HG02840 (cell line): ENCODE data around the gene FHDC1.

Source experiments
- ATAC-seq: cut with Tn5 transposase; IDR thresholded peaks from one replicate; pipeline ENCODE4 v1.9.1; 2021; ENCODE audit warnings: mild to moderate bottlenecking, moderate library complexity, moderate number of reproducible peaks; ENCODE audit not compliant: unreplicated experiment, low FRiP score

FHDC1 gene

DNA sequence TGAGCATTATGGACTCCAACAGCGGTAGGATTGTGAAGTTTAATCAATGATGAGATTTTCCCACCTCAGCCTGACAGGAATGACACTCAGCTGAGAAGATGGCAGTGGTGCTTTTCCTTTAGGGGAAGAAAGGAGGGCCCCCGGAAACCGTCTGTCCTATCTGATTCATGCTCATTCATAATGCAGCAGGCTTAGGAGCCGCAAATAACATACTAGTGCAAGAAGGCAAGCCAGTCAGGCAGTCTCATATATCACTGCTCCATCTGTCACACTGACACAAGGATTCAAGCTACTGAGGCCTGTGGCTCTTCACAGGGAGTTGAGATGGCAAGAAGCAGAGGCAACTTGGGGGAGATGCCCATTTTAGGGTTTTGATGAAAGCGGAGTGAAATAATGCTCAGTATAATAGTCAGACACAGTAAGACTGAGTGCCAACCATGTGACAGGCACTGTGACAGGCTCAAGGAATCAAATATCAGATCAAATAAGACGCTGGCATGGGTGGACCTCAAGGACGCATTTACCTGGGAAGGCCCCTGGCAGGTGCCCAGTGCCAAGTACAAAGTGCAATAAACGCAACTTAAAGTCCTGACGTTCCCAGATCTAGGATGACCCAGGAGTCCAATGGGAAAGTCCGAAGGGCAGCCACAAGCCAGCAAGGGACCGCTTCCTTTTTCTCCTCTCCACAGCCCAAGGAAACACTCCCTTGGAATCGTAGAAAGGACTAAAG, 63.4 kb downstream of the FHDC1 start:
- no peak for ATAC-seq

- ATAC-seq, result no peak
These were observed 63.9 kb downstream of the FHDC1 start for GRCh38 chr4:153000076-153000420.

GRCh38 chr4:153001626-153002025, 65.5 kb downstream of the FHDC1 start:
- no peak for ATAC-seq

GRCh38 chr4:153002110-153002509, 66.0 kb downstream of the FHDC1 start:
- ATAC-seq, result no peak

DNA sequence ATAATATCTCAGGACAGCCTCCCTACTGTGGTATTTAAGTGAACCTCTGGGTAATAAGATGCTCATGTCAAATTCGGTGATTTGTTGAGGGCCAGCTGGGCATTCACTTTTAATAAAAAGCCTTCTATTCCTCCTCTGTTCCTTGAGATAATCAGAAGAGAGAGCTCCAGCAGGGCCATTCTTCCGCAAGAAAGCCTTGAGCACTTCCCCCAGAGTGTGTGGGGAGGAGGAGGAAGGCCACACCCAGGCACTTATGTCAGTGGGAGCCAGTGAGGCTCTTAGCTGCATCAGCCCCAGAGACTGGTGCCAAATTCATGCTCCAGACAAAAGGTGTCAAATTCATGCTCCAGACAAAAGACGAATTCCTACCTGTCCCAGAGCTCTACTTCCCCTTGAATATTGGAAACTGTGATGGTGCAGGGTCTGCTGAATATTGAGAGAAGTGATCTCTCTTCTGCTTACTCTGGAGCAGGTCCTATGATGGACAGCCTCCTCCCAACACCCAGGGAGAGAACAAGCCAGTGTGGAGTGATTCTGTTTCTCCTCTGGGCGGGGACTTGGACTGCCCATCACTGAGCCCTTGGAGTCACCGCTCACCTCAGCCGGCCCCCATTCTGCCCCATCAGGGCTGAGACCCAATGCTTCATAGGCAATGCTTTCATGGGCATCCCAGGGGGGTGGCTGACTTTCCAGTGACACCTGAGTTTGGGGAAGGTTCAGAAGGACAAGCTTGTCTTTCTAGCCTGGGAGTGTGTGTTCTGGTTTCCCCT, 68.1 kb downstream of the FHDC1 start:
- no peak for ATAC-seq

- ATAC-seq, result no peak
These were observed 69.8 kb downstream of the FHDC1 start for GRCh38 chr4:153005899-153006381.

DNA sequence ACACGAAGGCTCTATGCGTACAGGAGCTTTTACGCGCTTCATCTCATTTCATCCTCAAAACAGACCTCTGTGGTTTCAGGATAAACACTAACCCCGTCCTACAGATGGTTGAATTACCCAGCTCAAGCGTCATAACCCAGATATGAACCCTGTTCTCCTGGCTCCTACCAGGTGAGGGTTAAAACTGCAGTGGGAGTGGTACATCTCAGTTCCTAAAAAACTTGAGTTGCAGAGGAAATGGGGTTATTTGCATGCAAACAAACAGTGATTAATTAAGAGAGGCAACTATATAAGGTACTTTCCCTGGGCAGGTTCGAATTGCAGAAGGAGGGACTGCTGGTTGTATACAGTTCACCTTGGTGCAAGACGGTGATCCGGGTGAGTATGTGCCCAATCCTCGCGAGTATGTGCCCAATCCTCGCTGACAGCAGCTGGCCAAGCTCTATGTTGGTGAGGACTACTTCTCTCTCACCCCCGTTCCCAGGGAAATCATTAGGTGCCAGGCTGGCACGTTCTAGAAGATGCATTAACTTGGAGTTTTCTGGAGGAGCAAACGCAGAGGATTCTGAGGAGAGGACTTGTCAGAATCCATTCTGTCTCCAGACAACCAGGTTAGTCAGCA, 72.6 kb downstream of the FHDC1 start:
- peak; percentile 67 for ATAC-seq

DNA sequence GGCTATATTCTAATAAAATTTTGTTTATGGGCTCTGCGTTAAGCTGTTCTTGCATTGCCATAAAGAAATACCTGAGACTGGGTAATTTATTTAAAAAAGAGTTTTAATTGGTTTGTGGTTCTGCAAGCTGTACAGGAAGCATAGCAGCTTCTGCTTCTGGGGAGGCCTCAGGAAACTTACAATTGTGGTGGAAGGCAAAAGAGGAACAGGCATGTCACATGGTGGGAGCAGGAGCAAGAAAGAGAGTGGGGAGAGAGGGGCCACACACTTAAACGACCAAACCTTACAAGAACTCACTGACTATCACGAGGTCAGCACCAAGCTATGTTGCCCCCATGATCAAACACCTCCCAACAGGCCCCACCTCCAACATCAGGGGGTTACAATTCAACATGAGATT, 74.0 kb downstream of the FHDC1 start:
- ATAC-seq, result no peak

DNA sequence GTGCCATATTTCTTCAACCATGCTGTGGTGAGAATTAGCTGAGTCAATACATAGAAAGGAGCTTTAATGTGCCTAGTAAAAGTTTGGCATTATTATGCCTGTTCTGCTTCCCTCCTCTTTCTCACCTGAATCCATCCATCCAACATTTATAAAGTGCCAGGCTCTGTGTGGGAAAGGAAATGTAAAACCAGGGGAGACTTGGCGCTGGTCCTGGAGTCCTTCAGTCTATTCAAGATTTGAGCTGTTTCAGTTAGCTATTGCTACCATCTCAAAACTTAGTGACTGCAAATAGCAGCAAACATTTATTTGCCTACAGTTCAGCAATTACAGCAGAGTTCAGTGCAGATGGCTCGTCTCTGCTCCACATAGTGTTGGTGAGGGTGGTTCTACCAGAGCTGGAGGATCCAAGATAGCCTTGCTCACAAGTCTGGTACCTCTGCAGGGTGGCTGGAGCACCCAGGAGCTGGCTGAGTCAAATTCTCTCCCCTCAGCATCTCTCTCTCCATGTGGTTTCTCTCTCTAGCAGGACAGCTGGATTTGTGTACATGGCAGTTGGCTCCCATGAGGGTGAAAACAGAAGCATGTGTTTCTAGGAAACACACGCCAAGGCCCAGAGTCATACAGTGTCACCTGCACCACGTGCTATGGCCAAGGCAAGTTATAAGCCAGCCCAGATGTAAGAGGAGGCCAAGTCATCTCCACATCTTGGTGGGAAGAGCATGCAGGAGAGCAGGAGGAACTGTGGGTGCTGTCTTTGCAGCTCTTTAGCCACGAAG, 77.3 kb downstream of the FHDC1 start:
- ATAC-seq, result no peak

DNA sequence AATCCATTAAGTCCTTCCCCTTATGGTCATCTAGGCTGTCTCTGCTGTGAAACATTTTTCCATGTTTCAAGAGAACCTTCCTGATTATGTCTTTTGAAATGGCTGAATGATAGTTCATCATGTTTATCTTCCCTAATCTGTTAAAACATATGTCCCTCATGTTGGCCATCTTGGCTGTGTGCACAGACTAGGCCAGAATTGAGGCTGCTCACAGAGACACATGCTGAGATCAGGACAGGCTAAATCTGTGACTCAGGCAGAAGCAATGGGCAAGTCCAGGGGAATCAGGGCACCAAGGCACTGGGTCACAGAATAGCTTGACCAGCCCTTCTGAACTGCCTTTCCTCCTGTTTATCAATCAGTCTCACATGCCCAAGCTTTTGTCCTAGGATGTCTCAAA, 78.3 kb downstream of the FHDC1 start:
- no peak for ATAC-seq

DNA sequence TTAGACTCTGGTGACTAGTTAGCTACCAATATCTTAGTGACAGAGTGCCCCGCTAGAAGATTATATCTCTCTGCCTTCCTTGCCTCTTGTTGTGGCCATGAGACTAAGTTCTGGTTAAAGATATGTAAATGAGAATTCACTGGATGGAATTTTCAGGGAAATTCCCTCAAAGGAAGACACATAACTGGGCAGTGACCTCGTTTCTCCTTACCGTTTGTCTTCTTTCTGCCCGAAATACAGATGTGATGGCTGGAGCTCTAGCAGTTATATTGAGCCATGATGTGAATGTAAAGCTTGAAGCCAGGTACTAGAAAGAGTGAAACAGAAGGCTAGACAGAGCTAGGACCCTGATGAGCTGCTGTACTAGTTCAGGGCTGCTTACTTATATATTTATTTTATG, 80.5 kb downstream of the FHDC1 start:
- no peak for ATAC-seq

DNA sequence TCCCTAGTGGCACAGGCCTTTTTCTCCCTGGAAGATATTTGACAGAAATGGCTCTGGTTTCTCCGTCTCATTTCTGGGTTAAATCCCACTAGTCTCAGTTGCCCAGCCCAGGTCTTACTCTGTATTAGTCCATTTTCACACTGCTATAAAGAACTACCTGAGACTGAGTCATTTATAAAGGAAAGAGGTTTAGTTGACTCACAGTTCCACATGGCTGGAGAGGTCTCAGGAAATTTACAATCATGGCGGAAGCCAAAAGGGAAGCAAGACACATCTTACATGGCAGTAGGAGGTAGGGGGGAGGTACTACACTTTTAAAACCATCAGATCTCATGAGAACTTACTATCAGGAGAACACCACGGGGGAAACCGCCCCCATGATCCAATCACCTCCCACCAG, 81.9 kb downstream of the FHDC1 start:
- no peak for ATAC-seq

- no peak for ATAC-seq
These were observed 82.6 kb downstream of the FHDC1 start for GRCh38 chr4:153018684-153019083.

DNA sequence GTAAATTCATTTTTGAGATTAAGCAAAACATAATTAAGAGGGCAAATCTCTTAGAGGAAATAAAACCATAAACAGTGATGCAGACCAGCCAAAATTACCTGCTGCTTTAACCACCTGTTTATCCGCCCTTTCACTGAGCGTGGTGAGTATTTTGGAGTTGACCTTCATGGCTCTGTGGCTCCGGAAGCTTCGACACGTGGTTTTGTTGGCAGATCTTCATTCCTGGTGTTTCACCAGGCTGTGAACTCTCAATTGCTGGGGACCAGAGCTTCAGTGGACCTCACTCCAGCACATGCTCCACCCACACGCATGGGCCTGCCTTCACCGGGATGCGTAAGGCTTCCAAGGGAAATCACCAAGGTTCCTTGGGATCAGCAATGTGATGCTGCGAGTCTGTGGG, 83.8 kb downstream of the FHDC1 start:
- no peak for ATAC-seq

DNA sequence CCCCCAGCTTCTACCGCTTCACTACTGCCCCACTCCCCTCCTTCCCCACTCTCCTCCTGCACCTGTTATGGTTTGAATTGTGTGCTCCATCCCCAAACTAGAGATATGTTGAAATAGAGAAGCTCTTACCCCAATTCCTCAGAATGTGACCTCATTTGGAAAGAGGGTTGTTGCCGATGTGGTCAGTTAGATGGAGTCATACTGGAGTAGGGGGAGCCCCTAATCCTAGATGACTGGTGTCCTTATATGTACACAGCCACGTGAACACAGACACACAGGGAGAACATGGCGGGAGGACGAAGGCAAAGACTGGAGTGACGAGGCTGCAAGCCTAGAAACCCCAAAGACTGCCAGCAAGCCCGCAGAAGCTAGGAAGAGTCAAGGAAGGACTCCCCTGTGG, 84.3 kb downstream of the FHDC1 start:
- ATAC-seq, result no peak

- ATAC-seq, result no peak
These were observed 85.2 kb downstream of the FHDC1 start for GRCh38 chr4:153021276-153021675.

GRCh38 chr4:153022241-153022715, 86.2 kb downstream of the FHDC1 start:
- no peak for ATAC-seq

DNA sequence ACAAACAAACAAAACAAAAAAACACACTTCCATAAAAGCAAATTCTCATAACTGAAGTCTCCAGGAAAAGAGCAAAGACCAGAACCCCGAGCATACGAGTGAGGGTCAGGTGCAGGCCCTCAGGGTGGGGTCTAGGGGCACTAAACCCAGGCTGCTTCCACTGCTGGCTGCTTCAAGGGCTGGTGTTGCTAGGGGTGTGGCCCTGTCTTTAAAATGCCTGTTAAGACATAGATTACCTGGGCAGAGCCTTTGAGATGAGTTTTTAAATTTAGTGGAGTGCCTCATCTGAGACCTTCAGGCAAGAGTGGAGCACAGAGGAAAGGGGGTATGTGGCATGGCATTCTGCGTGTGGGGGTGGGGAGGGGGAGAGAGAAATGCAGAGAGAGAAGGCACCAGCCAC, 87.0 kb downstream of the FHDC1 start:
- ATAC-seq, result no peak

DNA sequence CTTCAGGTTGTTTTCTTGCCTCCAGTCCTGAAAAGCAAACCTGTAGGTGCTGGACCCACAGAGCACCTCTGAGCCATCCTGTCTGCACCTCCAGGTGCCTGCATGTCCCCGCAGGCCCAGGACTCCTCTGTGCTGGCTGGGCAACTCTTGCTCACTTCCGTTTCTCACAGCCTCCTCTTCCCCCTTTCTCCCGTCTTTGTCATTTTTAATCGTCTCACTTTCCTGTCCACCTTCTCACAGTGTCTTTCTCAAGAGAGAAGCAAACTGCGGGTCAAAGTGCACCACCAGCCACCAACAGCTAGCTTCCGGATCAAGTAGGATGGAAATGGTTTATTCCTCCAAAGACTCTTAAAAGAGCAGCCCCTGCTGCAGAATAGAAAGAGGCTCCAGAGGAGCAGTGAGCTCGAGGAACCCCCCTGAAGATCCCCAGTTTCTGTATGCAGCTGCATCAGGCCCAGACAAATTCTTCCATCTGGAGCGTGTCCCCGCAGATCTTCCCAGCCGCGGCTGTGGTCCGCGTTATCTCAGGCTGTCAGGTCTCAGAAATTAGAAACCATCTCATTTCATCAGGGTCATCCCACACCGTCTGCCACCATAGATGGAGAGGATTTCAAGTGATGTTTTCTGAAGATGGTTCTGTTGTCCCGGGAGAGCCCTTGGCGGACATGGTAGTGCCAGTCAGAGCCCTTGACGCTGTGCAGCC, 87.7 kb downstream of the FHDC1 start:
- ATAC-seq, result no peak

GRCh38 chr4:153024466-153024865, 88.3 kb downstream of the FHDC1 start:
- no peak for ATAC-seq
